GM12875 (cell line): Measurements from ENCODE around the gene B4GALNT4.

Source experiments
- H3K4me3 ChIP-seq: one replicate; pipeline ENCODE4 v1.5.1; 2011; ENCODE audit warnings: low read depth, low read length, control low read depth
- TF ChIP-seq, protein P1 (sequence below): IDR thresholded peaks from 2 replicates; pipeline ENCODE4 v1.5.1; 2011; ENCODE audit warnings: low read depth, mild to moderate bottlenecking, control low read depth, inconsistent platforms, low read length, moderate library complexity, borderline replicate concordance; ENCODE audit not compliant: insufficient read depth

The B4GALNT4 gene

GRCh38 chr11:350723-351255, 18.5 kb upstream of the B4GALNT4 start:
- no peak overlapping the region for H3K4me3 ChIP-seq
- TF ChIP-seq, protein P1, sequence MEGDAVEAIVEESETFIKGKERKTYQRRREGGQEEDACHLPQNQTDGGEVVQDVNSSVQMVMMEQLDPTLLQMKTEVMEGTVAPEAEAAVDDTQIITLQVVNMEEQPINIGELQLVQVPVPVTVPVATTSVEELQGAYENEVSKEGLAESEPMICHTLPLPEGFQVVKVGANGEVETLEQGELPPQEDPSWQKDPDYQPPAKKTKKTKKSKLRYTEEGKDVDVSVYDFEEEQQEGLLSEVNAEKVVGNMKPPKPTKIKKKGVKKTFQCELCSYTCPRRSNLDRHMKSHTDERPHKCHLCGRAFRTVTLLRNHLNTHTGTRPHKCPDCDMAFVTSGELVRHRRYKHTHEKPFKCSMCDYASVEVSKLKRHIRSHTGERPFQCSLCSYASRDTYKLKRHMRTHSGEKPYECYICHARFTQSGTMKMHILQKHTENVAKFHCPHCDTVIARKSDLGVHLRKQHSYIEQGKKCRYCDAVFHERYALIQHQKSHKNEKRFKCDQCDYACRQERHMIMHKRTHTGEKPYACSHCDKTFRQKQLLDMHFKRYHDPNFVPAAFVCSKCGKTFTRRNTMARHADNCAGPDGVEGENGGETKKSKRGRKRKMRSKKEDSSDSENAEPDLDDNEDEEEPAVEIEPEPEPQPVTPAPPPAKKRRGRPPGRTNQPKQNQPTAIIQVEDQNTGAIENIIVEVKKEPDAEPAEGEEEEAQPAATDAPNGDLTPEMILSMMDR, result no peak

DNA sequence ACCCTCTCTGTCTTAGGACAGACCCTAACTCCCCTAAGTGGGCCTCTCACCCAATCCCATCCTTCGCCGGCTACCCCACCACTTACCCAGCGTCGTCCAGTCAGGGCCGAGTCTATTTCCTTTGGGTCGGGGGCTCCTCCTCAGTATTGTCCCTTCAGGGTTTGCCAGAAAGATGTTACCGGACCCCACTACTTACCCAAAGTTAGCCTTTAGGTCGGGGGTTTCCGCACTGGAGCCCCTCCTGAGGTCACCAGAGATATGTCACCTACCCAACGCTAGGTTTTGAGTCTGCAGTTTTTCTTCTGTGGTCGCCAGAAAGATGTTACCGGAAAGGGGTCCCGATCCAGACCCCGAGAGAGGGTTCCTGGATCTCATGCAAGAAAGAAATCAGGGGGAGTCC, 17.9 kb upstream of the B4GALNT4 start:
- TF ChIP-seq, protein P1, result no peak
- no peak overlapping the region for H3K4me3 ChIP-seq

- TF ChIP-seq, protein P1, result no peak
- H3K4me3 ChIP-seq, result no peak overlapping the region
Measured at GRCh38 chr11:352456-353031, 16.8 kb upstream of the B4GALNT4 start.

DNA sequence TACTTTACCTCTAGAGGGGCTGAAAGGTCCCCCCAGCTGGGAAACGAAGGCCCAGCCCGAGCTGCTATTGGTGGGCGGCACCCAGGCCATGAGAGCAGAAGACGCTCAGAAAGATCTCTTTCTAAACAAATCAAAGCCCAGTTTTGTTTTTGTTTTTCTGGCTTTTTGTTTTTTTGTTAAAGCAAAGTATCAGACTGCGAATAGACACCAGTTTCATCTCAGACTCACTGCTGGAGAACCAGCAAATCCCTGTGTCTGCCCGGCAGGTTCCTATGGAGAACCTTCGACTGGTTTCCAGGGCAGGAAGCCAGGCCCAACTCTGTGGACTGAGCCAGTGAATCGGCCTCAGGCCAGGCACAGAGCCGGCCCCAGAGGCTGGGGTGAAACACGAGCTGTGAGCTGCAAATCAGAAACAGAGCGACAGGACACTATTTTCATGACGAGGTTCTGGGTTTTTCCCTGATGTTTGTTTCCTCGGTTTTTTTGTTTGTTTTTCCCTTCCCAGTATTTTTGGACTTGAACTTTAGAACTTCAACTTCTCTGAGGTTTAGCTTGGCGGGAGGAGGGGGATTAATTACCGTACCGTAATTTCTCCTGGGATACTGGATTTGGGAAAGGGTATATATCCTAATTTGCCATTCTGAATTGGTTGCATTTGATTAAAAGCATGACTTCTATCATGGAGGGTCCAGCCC, 16.0 kb upstream of the B4GALNT4 start:
- H3K4me3 ChIP-seq, result no peak overlapping the region
- TF ChIP-seq, protein P1, result no peak

DNA sequence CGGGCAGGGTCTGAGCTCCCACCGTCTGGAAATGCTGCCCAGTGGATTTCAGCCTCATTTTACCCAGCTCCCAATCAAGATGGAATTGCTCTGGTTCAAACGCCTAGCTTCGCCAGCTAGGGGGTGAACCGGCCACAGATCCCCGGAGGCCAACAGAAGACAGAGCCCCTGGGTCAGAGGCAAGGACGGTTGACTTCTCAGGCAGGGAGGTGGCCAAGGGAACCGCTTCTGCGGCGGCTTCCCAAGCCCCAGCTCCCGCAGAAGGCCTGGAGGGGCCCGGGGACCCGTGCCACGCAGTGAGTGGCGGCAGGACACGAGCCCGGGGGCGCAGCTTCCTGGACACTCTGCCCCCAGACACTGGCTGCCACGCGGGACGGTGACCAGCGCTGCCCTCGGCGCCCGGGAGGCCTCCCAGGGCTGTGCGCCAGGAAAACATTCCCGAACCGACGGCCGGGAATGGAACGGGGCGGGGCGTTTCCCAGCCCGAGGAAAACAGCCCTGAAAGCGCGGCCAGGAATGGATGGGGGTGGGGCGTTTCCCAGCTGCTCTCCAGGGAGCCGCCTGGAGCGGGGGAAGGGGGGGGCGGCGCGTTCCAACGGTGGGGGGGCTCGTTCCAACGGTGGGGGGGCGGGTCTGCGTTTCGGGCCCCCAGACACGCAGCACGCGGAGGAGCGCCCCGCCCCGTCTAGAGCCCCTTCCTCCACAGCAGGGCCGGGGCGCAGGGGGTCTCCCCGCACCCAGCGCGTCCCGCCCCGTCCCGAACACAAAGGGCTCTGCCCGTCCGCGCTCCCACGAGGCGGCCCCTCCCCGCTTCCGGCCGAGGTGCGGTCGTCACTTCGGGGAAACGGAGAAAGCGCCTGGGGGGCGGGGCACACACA, 13.5 kb upstream of the B4GALNT4 start:
- TF ChIP-seq, protein P1, result no peak
- peak overlapping the region; percentile 54 for H3K4me3 ChIP-seq

DNA sequence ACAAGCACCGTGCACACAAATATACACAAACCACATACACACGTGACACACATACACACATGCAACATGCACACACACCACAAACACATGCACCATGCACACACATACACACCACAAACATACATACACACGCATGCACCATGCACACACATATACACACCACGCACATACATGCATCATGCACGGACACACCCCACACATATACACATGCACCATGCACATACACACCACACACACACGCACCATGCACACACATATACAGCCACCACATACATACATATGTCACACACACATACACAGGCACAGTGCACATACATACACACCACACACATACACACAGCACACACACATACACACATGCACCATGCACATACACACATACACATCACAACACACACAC, 12.7 kb upstream of the B4GALNT4 start:
- TF ChIP-seq, protein P1, result no peak
- H3K4me3 ChIP-seq, result no peak overlapping the region
